K562 (cell line): ENCODE data around the gene CCNT1. TPM values are rescaled to one million over a fixed set of nuclear protein-coding genes. Genes with fewer than 3 reads are reported as not detected.

Experiments
- CREB1 ChIP-seq, 2 experiments: sonication (generic) in 1 of 2; formaldehyde crosslinking in 1 of 2; IDR thresholded peaks; 2 replicates each; pipeline versions ENCODE4 v1.6.1 to v1.8.0; 2012 to 2022; ENCODE audit warnings: inconsistent platforms in 1 of 2, mild to moderate bottlenecking in 1 of 2, missing genetic modification reagents in 1 of 2, moderate library complexity in 1 of 2
- HINFP ChIP-seq: fragments of 450-650 bp; conservative IDR thresholded peaks from 2 replicates; pipeline ENCODE4 v1.6.1; 2016; ENCODE audit warnings: missing genetic modification characterization, low read depth, mild to moderate bottlenecking, control low read depth, missing compliant biosample characterization
- KAT8 ChIP-seq: fragments of 450-650 bp; IDR thresholded peaks from 2 replicates; pipeline ENCODE4 v1.6.1; 2016; ENCODE audit warnings: low read depth, mild to moderate bottlenecking
- NFIX ChIP-seq: fragments of 250-450 bp; sonication (Bioruptor Pico); IDR thresholded peaks from 2 replicates; pipeline ENCODE4 v1.4.0; 2020; ENCODE audit warnings: low read depth, mild to moderate bottlenecking, moderate library complexity
- SMAD2 ChIP-seq: fragments of 150-350 bp; IDR thresholded peaks from 2 replicates; pipeline ENCODE4 v1.6.1; 2014; ENCODE audit warnings: low read depth, mild to moderate bottlenecking, low read length
- SP1 ChIP-seq: sonication (generic); formaldehyde crosslinking; IDR thresholded peaks from 2 replicates; pipeline ENCODE4 v1.8.1; 2022; ENCODE audit warnings: mild to moderate bottlenecking, missing genetic modification reagents
- YBX1 ChIP-seq: fragments of 450-650 bp; IDR thresholded peaks from 2 replicates; pipeline ENCODE4 v1.7.1; 2016; ENCODE audit warnings: mild to moderate bottlenecking
- ZMIZ1 ChIP-seq, 2 experiments: fragments of 150-350 bp in 1 of 2; IDR thresholded peaks; 2 replicates each; pipeline ENCODE4 v1.6.1; 2012 to 2016; ENCODE audit warnings: low read depth in 2 of 2, low read length in 2 of 2, mild to moderate bottlenecking in 1 of 2, moderate library complexity in 1 of 2
- ZNF146 ChIP-seq: IDR thresholded peaks from one replicate; pipeline ENCODE4 v1.6.1; 2018; ENCODE audit warnings: missing compliant biosample characterization; ENCODE audit not compliant: unreplicated experiment
- ZNF175 ChIP-seq: fragments of 200-800 bp; sonication (Bioruptor generic); IDR thresholded peaks from 2 replicates; pipeline ENCODE4 v1.6.1; 2016; ENCODE audit warnings: low read depth, mild to moderate bottlenecking, missing genetic modification characterization, missing compliant biosample characterization
- ZNF511 ChIP-seq: sonication (generic); formaldehyde crosslinking; IDR thresholded peaks from 2 replicates; pipeline ENCODE4 v1.8.0; 2022; ENCODE audit warnings: mild to moderate bottlenecking, missing genetic modification reagents
- ZNF512 ChIP-seq: IDR thresholded peaks from 2 replicates; pipeline ENCODE4 v1.6.1; 2016; ENCODE audit warnings: missing genetic modification characterization, missing compliant biosample characterization
- ZNF609 ChIP-seq: sonication (generic); formaldehyde crosslinking; IDR thresholded peaks from 2 replicates; pipeline ENCODE4 v1.8.1; 2023; ENCODE audit warnings: missing genetic modification reagents, mild to moderate bottlenecking, borderline replicate concordance
- polyA plus RNA-seq, 8 experiments: library from polyadenylated mRNA; depleted of rRNA in 4 of 8; stranded (reverse) in 5 of 8; unstranded in 3 of 8; fragments of >200 nt; fragmentation: Nextera tagmentation in 2 of 8; fragmentation: Illumina TruSeq in 1 of 8; extraction: Ambion mirVana in 2 of 8; extraction: Trizol in 1 of 8; gene quantifications; 2 replicates each; pipeline versions ENCODE4 v1.2.1 to v1.2.3, GENCODE V29; 2011 to 2014; ENCODE audit warnings: inconsistent platforms in 1 of 8, missing spikeins in 1 of 8
- total RNA-seq, 7 experiments: library from RNA; depleted of rRNA in 6 of 7; stranded (reverse); fragments of >200 nt in 6 of 7; fragmentation: Illumina TruSeq in 2 of 7; extraction: Trizol in 2 of 7; gene quantifications; 2 replicates each; pipeline versions ENCODE4 v1.2.1 to v1.2.3, GENCODE V29; 2011 to 2021; ENCODE audit warnings: low replicate concordance in 1 of 7

The CCNT1 gene
- total and polyA plus RNA-seq, 9 of the 15 experiments (the other 6 are each of a cell fraction or from before 2014, with no cell fraction given) = 9.7 to 52.4 (median 33.4) TPM

GRCh38 chr12:48681710-48682532, 34.6 kb downstream of the CCNT1 start, which contains the start of gene KANSL2 (continued):
- peak; percentile 26; the same call in 1 of the 2 replicates for TF ChIP-seq CREB1 (IDR thresholded peaks at IDR 0.05)
- TF ChIP-seq CREB1 (CRISPR knock-in tag; IDR thresholded peaks at IDR 0.05) = peak; percentile 64
- TF ChIP-seq NFIX (CRISPR knock-in tag) = no peak
- no peak for TF ChIP-seq YBX1
- TF ChIP-seq KAT8 = peak; percentile 71; the same call in 1 of the 2 replicates
- no peak for TF ChIP-seq SMAD2
- no peak for TF ChIP-seq ZNF175 (CRISPR knock-in tag)
- peak in 1 of 2 experiments; percentile 78; a peak in 2 of 4 replicates for TF ChIP-seq ZMIZ1 (IDR thresholded peaks at IDR 0.05; ENCODE audit: low read depth in 2 of 2, low read length in 2 of 2)
- TF ChIP-seq ZNF511 (CRISPR knock-in tag) = peak; percentile 86
- peak; percentile 95 for TF ChIP-seq SP1 (CRISPR knock-in tag)
- TF ChIP-seq ZNF512 (tag) = no peak
- peak; percentile 91 for TF ChIP-seq ZNF609 (CRISPR knock-in tag)
- no peak for TF ChIP-seq ZNF146 (CRISPR knock-in tag)
- no peak for TF ChIP-seq HINFP (tag)
